ENCODE measurements around the gene GM2A.

DNA sequence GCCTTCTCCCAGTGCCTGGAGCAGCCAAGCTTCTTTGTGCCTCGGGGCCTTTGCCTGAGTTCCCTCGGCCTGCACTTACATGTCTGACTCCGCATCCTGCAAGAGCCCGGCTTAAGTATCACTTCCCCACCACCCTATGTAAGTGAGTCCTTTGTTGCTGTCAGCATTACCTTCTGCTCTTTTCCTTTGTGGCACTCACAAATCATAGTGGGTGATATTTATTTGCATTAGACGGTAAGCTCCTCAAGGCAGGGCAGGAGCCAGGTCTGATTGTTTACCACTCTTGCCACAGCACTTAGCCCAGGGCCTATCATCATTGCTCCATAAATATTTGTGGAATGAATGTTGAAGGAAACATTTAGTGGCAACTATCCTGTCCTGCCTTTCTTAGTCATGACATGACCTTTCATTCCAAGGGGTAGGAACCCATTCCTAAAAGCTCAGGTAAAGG lies 4.8 kb downstream of the GM2A start:
- no peak for TF ChIP-seq POLR2AphosphoS5 (IDR thresholded peaks at IDR 0.05)
- TF ChIP-seq, protein P1, sequence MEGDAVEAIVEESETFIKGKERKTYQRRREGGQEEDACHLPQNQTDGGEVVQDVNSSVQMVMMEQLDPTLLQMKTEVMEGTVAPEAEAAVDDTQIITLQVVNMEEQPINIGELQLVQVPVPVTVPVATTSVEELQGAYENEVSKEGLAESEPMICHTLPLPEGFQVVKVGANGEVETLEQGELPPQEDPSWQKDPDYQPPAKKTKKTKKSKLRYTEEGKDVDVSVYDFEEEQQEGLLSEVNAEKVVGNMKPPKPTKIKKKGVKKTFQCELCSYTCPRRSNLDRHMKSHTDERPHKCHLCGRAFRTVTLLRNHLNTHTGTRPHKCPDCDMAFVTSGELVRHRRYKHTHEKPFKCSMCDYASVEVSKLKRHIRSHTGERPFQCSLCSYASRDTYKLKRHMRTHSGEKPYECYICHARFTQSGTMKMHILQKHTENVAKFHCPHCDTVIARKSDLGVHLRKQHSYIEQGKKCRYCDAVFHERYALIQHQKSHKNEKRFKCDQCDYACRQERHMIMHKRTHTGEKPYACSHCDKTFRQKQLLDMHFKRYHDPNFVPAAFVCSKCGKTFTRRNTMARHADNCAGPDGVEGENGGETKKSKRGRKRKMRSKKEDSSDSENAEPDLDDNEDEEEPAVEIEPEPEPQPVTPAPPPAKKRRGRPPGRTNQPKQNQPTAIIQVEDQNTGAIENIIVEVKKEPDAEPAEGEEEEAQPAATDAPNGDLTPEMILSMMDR (IDR thresholded peaks at IDR 0.05), result no peak
- no peak for TF ChIP-seq POLR2A (IDR thresholded peaks at IDR 0.05)
